ENCODE data around the gene CHST11.

GRCh38 chr12:104741497-104742367 is 285.0 kb downstream of the CHST11 start:
- TF ChIP-seq POLR2AphosphoS5 (IDR thresholded peaks at IDR 0.05), result no peak
- no peak for TF ChIP-seq CTCF (IDR thresholded peaks at IDR 0.05 in 8 of 11, conservative IDR thresholded peaks at IDR 0.05 in 3 of 11)
- no peak for TF ChIP-seq POLR2A (IDR thresholded peaks at IDR 0.05)

All from spleen (tissue), 7 donors.